Posterior cingulate gyrus (tissue), 11 donors: Measurements from ENCODE around the gene LRRIQ1.
"Not testable (repeated sequence)": the region's sequence is repeated elsewhere in the genome, so short reads cannot be mapped to it uniquely, and the experiment has no call there.

Source experiments
- DNase-seq, 10 donors: peaks; one replicate each; pipeline versions ENCODE4 v3.0.0 to v3.0.0-alpha.2; 2020 to 2021; ENCODE audit warnings: mixed read lengths in 3 of 10
- intact Hi-C: fragments of 100-400 bp; cut with DNase I; formaldehyde crosslinking; loops from one replicate; pipeline ENCODE4 v1.15.1; 2023

Gene LRRIQ1

GRCh38 chr12:85186236-85186635 is 150.1 kb downstream of the LRRIQ1 start:
- no peak for DNase-seq
- intact Hi-C loops = no loop called here

GRCh38 chr12:85188619-85189018 is 152.5 kb downstream of the LRRIQ1 start:
- no peak for DNase-seq
- intact Hi-C loops = no loop called here

GRCh38 chr12:85190728-85191127 is 154.6 kb downstream of the LRRIQ1 start:
- DNase-seq = no peak
- intact Hi-C loops = no loop called here

GRCh38 chr12:85203809-85204208 is 167.7 kb downstream of the LRRIQ1 start:
- DNase-seq, intact Hi-C loops: not testable (repeated sequence)

- peak in 1 of 10 donors; percentile 79 for DNase-seq
- intact Hi-C loops = no loop called here
These were observed 170.4 kb downstream of the LRRIQ1 start for GRCh38 chr12:85206543-85206942.

GRCh38 chr12:85224339-85224738 is 188.2 kb downstream of the LRRIQ1 start:
- DNase-seq, intact Hi-C loops: not testable (repeated sequence)

- intact Hi-C loops = no loop called here
- no peak for DNase-seq
These were observed 189.3 kb downstream of the LRRIQ1 start for GRCh38 chr12:85225501-85225900.

- intact Hi-C loops = no loop called here
- DNase-seq = no peak
These were observed 201.2 kb downstream of the LRRIQ1 start for GRCh38 chr12:85237327-85237726.

GRCh38 chr12:85244561-85244960 is 208.4 kb downstream of the LRRIQ1 start:
- intact Hi-C loops = no loop called here
- no peak for DNase-seq

GRCh38 chr12:85253853-85254252 is 217.7 kb downstream of the LRRIQ1 start:
- intact Hi-C loops = no loop called here
- no peak for DNase-seq

GRCh38 chr12:85257671-85258070 is 221.5 kb downstream of the LRRIQ1 start:
- intact Hi-C loops = no loop called here
- DNase-seq = no peak

GRCh38 chr12:85260447-85260846 is 224.3 kb downstream of the LRRIQ1 start:
- peak in 1 of 10 donors; percentile 10 for DNase-seq
- intact Hi-C loops = no loop called here

- no peak for DNase-seq
- intact Hi-C loops = no loop called here
These were observed 224.7 kb downstream of the LRRIQ1 start for GRCh38 chr12:85260896-85261295.

- intact Hi-C loops = no loop called here
- DNase-seq = no peak
These were observed 230.2 kb downstream of the LRRIQ1 start for GRCh38 chr12:85266356-85266755.

GRCh38 chr12:85273381-85274314 is 237.5 kb downstream of the LRRIQ1 start:
- DNase-seq = peak in 3 of 10 donors; percentile 46 to 59 (median 56)
- intact Hi-C loops = no loop called here

- intact Hi-C loops = no loop called here
- DNase-seq = no peak
These were observed 238.1 kb downstream of the LRRIQ1 start for GRCh38 chr12:85274315-85274651.

- peak in 1 of 10 donors; percentile 20 for DNase-seq
- intact Hi-C loops = no loop called here
These were observed 239.2 kb downstream of the LRRIQ1 start for GRCh38 chr12:85275374-85275773.

- intact Hi-C loops = no loop called here
- DNase-seq = no peak
These were observed 241.0 kb downstream of the LRRIQ1 start for GRCh38 chr12:85277191-85277590.

GRCh38 chr12:85277900-85278597 is 241.9 kb downstream of the LRRIQ1 start:
- intact Hi-C loops = no loop called here
- DNase-seq = peak in 3 of 10 donors; percentile 30 to 75 (median 60)

GRCh38 chr12:85278598-85279448 is 242.7 kb downstream of the LRRIQ1 start:
- DNase-seq = peak in 2 of 10 donors; percentile 57 to 62
- intact Hi-C loops = no loop called here
